ENCODE data around the gene IL9R. TPM values are rescaled to one million over a fixed set of nuclear protein-coding genes. Genes with fewer than 3 reads are reported as not detected.

IL9R gene
- total and polyA plus RNA-seq, 9 of the 15 experiments (the other 6 are each of a cell fraction or from before 2014, with no cell fraction given), result 0.58 to 2.7 (median 1.6) TPM

DNA sequence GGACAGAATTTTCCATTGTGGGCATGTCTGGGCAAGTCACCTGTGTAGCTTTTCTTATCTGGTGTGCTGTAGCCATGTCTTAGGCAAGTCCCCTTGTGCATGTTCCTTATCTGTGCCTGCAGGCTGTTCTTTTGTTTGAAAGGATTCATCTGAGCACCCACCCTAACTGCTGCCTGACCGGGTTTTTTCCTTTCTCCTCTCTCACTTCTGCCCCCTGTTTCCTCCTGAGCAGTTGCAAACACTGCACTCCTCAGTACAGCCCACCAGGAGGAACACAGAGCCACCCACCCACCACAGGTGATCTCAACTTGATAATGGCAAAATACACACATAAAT lies 29.2 kb upstream of the IL9R start (continued):
- TF ChIP-seq CHD7 (IDR thresholded peaks at IDR 0.05; ENCODE audit: low read depth, low read length) (no peak), MTA2 (IDR thresholded peaks at IDR 0.05; ENCODE audit: low read depth) (no peak), ZFP36 (IDR thresholded peaks at IDR 0.05; ENCODE audit: low read depth, low read length, partially characterized antibody) (peak; percentile 81), ZNF444 (CRISPR knock-in tag; IDR thresholded peaks at IDR 0.05) (no peak), THAP12 (CRISPR knock-in tag; IDR thresholded peaks at IDR 0.05) (no peak), ZNF140 (CRISPR knock-in tag; IDR thresholded peaks at IDR 0.05) (no peak)
- TF ChIP-seq, protein P1, sequence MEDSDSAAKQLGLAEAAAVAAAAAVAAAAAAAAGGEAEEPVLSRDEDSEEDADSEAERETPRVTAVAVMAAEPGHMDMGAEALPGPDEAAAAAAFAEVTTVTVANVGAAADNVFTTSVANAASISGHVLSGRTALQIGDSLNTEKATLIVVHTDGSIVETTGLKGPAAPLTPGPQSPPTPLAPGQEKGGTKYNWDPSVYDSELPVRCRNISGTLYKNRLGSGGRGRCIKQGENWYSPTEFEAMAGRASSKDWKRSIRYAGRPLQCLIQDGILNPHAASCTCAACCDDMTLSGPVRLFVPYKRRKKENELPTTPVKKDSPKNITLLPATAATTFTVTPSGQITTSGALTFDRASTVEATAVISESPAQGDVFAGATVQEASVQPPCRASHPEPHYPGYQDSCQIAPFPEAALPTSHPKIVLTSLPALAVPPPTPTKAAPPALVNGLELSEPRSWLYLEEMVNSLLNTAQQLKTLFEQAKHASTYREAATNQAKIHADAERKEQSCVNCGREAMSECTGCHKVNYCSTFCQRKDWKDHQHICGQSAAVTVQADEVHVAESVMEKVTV (CRISPR knock-in tag; IDR thresholded peaks at IDR 0.05), result no peak
- TF ChIP-seq, protein P2, sequence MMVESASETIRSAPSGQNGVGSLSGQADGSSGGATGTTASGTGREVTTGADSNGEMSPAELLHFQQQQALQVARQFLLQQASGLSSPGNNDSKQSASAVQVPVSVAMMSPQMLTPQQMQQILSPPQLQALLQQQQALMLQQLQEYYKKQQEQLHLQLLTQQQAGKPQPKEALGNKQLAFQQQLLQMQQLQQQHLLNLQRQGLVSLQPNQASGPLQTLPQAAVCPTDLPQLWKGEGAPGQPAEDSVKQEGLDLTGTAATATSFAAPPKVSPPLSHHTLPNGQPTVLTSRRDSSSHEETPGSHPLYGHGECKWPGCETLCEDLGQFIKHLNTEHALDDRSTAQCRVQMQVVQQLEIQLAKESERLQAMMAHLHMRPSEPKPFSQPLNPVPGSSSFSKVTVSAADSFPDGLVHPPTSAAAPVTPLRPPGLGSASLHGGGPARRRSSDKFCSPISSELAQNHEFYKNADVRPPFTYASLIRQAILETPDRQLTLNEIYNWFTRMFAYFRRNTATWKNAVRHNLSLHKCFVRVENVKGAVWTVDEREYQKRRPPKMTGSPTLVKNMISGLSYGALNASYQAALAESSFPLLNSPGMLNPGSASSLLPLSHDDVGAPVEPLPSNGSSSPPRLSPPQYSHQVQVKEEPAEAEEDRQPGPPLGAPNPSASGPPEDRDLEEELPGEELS (CRISPR knock-in tag; IDR thresholded peaks at IDR 0.05; ENCODE audit: borderline replicate concordance), result no peak
